Measurements from ENCODE around the gene RGS6.

DNA sequence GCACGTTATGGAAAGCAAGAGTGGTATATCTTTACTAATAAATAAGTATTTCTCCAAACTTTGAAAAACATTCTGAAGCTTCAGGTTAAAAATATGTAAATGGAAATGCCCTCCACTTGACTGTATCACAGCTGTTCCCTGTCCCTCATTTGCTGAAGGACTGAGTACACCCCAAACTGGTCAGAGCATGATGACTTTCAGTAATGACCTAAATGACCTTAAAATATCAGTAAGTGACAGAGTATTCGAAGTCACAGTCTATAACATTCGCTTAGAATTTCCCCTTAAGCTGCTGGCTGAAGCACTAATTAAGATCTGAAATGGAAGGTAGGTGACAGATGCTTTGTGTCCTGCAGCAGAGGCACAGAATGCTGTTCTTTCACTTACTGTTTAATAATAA is 191.5 kb downstream of the RGS6 start:
- TF ChIP-seq EZH2 (IDR thresholded peaks at IDR 0.05; ENCODE audit: insufficient read depth, poor library complexity, severe bottlenecking): no peak
- no peak for TF ChIP-seq EZH2phosphoT487 (IDR thresholded peaks at IDR 0.05; ENCODE audit: insufficient read depth, low read depth)
